ENCODE measurements around the gene MFNG.

The MFNG gene

GRCh38 chr22:37428649-37429586 lies 57.3 kb downstream of the MFNG start:
- TF ChIP-seq, protein P1, sequence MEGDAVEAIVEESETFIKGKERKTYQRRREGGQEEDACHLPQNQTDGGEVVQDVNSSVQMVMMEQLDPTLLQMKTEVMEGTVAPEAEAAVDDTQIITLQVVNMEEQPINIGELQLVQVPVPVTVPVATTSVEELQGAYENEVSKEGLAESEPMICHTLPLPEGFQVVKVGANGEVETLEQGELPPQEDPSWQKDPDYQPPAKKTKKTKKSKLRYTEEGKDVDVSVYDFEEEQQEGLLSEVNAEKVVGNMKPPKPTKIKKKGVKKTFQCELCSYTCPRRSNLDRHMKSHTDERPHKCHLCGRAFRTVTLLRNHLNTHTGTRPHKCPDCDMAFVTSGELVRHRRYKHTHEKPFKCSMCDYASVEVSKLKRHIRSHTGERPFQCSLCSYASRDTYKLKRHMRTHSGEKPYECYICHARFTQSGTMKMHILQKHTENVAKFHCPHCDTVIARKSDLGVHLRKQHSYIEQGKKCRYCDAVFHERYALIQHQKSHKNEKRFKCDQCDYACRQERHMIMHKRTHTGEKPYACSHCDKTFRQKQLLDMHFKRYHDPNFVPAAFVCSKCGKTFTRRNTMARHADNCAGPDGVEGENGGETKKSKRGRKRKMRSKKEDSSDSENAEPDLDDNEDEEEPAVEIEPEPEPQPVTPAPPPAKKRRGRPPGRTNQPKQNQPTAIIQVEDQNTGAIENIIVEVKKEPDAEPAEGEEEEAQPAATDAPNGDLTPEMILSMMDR (conservative IDR thresholded peaks at IDR 0.05; ENCODE audit: low read depth, low read length): peak; percentile 85
- H3K4me3 ChIP-seq (ENCODE audit: low read length): no peak overlapping the region
- no peak for DNase-seq (ENCODE audit: low read depth)

DNA sequence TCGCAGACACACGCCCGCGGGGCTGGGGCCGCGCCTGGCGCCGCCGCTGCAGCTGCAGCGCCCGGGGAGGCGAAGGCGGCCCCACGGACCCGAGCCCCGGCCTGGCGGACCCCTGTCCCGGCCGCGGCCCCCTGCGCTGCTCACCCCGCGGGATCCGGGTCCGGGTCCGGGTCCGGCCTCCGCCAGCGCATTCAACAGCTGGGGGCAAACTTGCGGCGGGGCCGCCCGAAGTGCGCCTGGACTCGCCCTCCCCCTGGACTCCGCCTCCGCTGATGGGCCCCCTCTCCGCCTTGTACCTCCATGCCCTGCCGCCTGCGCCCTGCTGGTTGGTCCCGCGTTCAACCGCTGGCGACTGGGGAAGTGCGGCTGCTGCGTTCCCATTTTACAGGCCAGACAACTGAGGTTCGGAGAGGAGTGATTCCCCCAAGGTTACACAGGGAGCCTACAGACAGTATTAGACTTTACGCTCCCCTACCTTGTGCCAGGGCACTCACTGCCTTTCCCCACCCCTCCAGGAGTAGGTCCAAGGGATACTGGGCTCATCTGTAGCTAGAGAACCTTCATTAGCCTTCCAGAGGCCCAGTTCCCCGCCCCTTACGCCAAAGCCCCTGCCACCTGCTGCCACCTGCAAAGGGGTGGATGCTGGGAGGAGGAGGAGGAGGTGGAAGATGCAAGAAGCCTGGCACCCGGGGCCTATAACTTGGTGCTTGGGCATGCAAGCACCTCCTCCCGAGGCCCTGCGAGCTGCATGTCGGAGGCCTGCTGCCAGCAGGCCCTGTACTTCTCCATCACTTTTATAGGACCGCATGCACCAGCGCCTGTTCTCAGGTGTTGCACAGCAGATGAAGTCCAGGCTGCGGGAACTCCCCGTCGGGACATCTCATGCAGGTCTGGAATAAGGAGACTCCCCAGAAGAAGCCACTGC lies 58.2 kb downstream of the MFNG start:
- H3K4me3 ChIP-seq (ENCODE audit: low read length): no peak overlapping the region
- TF ChIP-seq, protein P1 (conservative IDR thresholded peaks at IDR 0.05; ENCODE audit: low read depth, low read length): no peak
- no peak for DNase-seq (ENCODE audit: low read depth)

- H3K4me3 ChIP-seq (ENCODE audit: low read length): peak within 1 kb of the TSS; percentile 54
- no peak for DNase-seq (ENCODE audit: low read depth)
- TF ChIP-seq, protein P1 (conservative IDR thresholded peaks at IDR 0.05; ENCODE audit: low read depth, low read length): no peak
These were observed 59.0 kb downstream of the MFNG start, which contains the start of gene ELFN2 for GRCh38 chr22:37427135-37427710. TSS of gene ELFN2 (minus strand) at chr22:37427479. CDS start at chr22:37375534, 51,945 bp downstream.

GRCh38 chr22:37426706-37427134 lies 59.5 kb downstream of the MFNG start:
- TF ChIP-seq, protein P1 (conservative IDR thresholded peaks at IDR 0.05; ENCODE audit: low read depth, low read length): no peak

GRCh38 chr22:37425800-37426705 lies 60.1 kb downstream of the MFNG start:
- TF ChIP-seq, protein P1 (conservative IDR thresholded peaks at IDR 0.05; ENCODE audit: low read depth, low read length): no peak
- H3K4me3 ChIP-seq (ENCODE audit: low read length): peak overlapping the region; percentile 54

More at GRCh38 chr22:37426706-37427134, 59.5 kb downstream of the MFNG start:
- no peak for DNase-seq (ENCODE audit: low read depth)
- peak overlapping the region; percentile 54 for H3K4me3 ChIP-seq (ENCODE audit: low read length)

DNA sequence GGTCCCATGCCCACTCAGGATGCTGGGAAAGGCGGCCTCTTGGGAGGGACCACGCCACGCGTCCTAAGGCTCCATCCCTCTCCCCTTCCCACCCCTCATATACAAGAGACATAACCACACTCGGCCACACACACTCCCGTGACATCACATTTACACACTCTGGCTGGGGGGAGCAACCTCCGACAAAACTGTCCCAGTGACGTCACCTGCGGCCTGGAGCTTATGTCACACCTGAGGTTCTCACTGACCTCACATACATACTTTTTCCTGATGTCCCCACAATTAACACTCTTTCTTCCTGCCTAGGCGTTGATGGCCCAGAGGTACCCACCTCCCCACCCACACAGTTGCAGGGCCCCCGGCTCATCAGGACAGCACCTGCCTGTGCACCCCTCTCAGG lies 60.8 kb downstream of the MFNG start:
- DNase-seq (ENCODE audit: low read depth): no peak
- TF ChIP-seq, protein P1 (conservative IDR thresholded peaks at IDR 0.05; ENCODE audit: low read depth, low read length): no peak
- no peak overlapping the region for H3K4me3 ChIP-seq (ENCODE audit: low read length)

More at GRCh38 chr22:37425800-37426705, 60.1 kb downstream of the MFNG start:
- no peak for DNase-seq (ENCODE audit: low read depth)

All from retinal pigment epithelial cell (primary cell).